Measurements from ENCODE around the gene IL17RB.

IL17RB gene

DNA sequence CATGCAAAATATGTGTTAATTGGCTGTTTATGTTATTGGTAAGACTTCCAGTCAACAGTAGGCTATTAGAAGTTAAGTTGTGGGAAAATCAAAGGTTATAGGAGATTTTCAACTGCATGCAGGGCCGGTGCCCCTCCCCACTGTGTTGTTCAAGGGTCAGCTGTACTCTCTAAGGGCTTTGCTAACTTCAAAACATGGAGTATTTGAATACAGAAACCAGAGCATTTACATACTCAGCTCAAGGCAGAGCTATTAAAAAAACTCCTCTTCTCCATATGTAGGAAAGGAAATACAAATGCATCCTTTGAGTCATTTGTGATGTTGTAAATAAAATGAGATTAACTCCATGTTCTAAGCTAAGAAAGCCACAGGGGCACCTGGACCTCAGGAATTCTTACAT, 16.8 kb downstream of the IL17RB start:
- no peak for DNase-seq (ENCODE audit: low read depth)

DNA sequence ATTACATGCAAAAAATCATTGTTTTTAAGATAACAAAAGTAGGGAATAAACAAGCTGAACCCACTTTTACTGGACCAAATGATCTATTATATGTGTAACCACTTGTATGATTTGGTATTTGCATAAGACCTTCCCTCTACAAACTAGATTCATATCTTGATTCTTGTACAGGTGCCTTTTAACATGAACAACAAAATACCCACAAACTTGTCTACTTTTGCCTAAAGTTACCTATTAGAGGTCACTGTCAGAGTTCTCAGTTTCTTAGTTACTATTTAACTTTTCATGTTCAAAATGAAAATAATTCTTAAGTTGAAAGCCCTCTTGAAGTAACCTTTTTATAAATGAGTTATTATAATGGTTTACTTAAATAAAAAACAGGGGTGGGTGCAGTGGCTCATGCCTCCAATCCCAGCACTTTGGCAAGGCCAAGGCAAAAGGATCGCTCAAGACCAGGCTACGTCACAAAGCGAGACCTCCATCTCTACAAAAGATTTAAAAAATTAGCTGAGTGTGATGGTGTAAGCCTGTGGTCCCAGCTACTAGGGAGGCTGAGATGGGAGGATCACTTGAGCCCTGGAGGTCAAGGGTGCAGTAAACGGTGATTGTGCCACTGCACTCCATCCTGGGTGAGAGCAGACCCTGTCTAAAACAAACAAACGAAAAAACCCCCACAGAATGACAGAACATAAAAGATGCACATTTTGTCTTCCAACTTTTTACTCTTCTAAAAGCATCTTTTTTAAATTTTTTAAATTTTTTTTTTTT, 19.5 kb downstream of the IL17RB start:
- no peak for DNase-seq (ENCODE audit: low read depth)

DNA sequence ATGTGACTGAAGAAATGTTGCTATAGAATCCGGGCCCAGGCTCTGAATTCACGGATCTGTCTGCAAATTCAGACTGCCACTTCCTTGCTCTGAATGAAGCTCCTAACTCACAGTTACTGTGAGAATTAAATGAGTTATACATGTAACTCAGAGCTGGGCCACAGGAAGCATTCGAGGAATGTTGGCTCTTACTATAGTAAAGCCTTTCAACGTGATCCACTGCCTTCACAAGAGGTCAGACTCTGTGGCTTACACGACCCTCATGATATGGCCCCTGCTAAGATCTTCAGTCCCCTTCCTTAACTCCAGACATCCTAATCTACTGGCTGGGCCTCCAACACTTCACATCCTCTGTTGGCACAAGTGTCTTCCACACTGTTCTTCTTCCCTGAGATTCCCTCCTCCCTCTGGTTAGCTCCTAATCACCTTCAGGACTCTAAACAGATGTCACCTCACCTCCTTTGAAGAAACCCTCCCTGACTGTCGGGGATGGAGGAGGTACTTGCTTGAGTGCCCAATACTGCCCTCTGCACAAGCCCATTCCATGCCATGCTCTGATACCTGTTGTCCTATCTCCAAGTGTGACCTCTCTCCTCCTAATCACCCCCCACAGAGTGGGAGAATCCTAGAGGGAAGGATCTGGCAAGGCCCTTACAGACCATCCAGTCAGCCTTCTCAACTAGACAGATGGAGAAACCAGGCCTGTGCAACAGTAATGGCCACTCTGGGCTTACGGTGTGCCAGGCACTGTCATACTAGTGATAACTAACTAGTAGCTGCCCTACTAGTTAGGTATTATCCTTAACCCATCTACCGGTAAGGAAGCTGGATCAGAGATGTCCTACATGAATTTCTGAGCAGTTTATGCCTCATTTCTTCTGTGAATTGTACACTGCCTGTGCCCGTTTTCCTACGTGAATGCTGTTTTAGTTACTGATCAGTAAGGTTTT, 34.3 kb downstream of the IL17RB start:
- no peak for DNase-seq (ENCODE audit: low read depth)

DNA sequence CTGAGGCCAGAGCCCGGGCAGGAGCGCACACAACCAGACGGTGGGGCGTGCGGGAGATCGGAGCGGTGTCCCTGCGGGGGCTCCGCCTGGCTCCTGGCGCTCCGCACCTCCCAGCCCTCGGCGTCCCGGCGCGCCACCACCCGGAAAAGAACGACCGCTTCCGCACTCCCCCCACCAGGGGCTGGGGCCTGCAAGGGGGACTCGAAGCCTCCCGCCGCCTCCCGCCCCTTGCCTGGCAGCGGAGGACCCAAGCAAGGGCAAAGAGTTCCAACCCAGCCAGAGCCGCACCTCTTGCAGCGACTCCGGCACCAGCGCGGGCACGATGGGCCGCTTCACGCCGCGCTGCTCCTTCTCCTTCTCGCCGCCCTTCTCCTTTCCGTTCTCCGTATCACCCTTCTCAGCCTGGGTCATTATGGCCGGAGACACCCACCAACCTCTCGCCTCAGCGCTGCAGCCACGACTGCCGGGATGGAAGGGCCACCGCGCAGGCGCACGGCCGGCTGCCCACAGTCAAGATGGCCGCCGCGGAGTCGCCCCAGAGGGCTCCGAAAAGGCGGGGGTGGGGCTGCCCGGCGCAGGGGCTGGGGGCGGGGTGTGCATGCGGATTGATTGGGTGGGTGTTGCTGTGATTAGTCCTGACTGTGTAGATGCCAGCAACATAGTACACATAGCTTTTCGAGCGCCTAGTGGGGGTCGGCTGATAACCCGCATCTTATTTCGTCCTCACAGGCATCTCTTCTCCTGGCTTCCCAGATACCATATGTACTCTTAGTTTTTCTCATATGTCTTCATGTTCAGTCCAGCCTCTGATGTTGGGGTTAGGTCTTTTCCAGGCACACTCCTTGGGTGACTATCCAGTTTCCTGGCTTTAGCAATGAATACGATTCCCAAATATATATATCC, 35.6 kb downstream of the IL17RB start, which contains the start of gene ACTR8:
ACTR8 (minus strand) TSS at position 462 of the 903 bp plus-strand sequence; CDS start at position 411, 51 bp downstream.
- peak; percentile 64 for DNase-seq (ENCODE audit: low read depth)

DNA sequence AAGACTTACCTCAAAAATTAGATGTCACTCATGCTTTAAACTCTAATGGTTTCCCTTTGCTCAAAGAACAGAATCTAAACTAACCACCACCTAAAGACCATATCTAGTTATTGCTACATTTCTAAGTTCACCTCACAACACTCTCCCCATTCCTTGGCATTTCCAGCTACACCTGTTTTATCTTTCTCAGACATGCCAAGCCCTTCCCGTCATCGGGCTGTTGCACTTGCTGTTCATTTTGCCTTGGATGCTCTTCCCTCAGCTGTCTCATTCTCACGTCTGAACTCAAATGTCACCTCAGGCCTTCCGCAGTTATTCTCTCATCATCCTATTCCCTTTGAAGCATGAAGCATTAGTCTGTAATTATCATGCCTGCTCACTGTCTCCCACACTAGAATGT, 36.6 kb downstream of the IL17RB start:
- no peak for DNase-seq (ENCODE audit: low read depth)

DNA sequence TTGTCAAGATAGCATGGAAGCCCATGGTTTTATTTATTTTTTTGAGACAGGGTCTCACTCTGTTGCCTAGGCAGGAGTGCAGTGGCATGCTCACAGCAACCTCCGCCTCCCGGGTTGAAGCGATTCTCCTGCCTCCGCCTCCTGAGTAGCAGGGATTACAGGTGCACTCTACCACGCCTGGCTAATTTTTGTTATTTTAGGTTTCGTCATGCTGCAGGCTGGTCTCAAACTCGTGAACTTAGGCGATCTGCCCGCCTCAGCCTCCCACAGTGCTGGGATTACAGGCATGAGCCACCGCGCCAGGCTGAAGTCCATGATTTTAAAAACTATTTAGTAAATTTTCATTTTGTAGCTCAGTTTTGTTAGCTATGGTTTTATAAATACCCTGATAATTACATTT, 38.3 kb downstream of the IL17RB start:
- DNase-seq (ENCODE audit: low read depth), result no peak

DNA sequence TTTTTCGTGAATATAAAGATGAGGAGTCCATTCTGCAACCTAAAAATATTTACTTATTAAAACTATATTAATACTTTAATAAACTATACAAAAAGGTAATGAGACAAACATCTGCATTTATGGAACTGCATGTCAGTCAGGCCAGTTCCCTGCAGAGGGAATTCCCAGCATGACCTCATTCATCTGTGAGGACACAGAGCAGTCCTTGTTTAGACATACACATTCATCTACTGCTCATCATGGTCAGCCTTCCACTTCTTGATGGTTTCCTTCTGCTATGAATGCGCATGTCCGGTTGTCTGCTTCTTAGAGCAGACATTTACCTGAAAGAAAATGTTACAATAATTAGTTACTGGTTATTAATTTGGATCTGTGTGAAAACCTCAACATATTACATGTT, 38.9 kb downstream of the IL17RB start:
- no peak for DNase-seq (ENCODE audit: low read depth)

DNA sequence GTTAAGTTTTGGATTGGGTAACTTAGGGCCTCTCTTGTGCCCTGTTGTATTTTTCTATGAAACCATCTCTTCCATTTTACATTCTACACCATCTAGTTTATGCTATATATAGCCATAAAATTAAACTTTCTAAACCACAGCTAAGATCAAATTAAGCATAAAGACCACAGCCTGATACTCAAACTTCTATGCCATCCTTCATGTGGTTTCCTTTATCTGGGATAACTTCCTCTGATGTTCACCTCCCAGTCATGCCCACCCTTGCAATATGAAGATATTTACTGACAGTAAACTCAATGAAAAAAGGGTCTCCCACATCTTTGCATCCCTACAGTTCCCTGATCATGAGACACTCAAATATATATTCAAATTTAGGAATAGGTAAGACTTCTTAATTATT, 41.1 kb downstream of the IL17RB start:
- DNase-seq (ENCODE audit: low read depth), result no peak

DNA sequence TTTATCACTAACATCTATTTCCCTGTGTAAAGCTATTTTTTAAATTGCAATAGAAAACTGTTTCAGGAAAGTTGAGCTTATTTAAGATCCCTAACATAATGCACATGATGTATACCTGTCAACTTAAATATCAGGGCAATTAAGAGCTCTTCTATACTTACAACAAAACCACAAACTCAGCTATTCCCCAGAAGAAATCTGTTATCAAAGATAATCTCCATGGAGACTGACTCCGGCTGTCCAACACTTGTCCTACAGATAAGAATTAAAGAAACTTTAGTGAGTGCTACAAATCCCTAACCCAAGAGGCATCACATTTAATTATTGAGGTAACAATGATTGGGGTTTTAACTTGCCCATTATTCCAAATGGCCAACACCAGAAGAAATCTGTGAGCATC, 41.9 kb downstream of the IL17RB start:
- DNase-seq (ENCODE audit: low read depth), result no peak

DNA sequence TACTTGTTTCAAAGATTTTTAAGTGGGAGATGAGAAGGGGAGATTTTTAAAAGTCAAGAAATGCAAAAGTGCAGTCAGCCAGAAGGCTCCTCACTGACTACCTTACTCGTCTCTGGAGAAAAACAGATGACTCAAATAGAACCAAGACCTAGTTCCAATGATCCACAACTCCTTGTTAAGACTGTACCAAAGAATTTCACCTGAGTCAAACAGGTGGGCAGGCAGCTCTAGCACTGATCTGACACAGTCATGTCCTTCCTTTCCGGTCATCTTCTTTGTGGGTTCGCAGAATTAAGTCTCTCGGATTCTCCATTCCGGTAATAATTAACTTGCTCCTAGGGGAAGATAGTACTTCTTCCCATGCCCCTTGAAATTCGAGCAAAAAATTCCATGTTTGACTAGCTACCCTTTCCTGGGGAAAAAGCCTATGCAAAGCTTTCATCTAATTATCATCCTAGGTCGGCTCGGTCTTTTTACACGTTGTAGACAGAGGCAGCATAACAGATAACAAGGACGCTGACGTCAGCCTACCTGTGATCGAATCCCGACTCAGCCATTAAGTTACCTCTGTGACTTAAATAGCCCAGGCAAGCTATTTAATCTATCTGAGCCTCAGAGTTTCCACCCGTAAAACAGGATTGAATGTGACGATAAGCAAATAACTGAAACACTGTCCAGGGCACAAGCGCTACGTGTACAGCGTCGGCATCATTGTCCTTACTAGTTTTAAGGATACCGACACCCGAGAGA, 44.5 kb downstream of the IL17RB start:
- peak; percentile 24 for DNase-seq (ENCODE audit: low read depth)

DNA sequence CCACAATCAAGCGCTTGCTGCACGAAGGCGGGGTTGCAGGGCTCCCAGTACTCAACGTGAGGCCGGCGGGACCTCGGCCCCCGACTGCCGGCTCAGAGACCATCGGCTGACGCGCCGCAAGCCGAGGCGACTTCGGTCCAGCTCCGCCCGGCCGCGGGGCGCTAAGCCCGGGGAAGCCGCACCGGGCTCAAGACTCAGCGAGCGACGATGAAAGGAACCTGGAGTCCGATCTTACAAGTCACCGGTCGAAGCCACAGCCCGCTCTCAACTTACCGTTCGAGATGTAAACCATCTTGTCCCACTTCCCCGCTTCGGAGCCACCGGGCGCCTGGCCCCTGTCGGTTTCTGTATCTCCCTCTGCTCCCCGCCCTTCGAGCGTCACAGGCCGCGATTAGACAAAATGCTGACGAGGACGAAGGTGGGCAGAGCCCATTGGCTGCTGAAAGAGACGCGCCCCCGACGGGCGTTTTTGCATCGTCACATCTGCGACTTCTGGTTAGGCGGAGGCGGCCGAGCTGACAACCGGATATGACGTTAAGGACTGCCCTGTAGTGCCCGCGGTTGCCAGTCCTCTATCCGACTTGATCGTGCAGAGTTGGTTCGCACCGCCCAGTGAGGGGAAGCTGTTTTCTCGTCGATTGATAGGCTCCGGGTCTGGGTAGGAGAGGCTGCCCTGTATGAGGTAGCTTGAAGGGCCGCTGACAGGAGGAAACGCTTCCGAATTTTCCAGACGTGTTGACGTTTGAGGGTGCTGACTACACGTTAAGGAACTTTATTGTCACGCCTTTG, 45.3 kb downstream of the IL17RB start, which contains the start of gene SELENOK:
SELENOK (minus strand) TSS at position 363 of the 789 bp plus-strand sequence.
- DNase-seq (ENCODE audit: low read depth), result peak; percentile 92

DNA sequence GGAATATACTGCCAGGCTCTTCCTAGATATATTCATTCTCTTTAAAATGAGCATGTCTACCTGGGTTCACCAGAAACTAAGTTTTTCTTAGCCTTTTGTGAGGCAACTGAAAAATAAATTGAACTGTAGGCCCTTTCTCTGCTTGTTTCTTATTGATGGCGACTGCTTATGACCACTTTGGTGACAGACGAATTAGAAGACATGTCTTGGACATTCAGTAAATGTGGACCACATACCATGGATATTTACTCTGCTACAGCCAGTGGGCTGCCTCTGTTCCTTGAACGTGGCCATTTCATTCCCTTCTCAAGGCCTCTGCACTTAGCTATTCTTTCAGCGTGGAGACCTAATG, 45.9 kb downstream of the IL17RB start:
- DNase-seq (ENCODE audit: low read depth), result no peak

DNA sequence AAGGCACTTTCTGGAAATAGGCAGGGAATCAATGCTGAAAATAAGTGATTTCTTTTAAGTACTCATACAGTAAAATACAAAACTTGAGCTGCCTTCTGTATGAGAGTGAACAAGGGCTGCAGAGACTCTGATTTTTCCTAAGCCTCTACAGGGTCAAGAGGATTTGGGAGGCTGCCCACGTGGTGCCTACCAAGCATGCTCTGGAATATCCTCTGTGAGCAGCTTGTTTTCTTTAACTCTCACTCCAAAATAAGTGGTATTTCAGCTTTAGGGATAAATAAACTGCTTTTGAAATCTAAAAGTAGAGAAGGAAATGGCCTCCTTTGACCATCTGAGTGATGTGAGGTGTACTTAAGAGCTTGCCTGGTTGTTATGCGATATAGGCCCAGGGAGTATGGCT, 53.4 kb downstream of the IL17RB start:
- DNase-seq (ENCODE audit: low read depth), result no peak

DNA sequence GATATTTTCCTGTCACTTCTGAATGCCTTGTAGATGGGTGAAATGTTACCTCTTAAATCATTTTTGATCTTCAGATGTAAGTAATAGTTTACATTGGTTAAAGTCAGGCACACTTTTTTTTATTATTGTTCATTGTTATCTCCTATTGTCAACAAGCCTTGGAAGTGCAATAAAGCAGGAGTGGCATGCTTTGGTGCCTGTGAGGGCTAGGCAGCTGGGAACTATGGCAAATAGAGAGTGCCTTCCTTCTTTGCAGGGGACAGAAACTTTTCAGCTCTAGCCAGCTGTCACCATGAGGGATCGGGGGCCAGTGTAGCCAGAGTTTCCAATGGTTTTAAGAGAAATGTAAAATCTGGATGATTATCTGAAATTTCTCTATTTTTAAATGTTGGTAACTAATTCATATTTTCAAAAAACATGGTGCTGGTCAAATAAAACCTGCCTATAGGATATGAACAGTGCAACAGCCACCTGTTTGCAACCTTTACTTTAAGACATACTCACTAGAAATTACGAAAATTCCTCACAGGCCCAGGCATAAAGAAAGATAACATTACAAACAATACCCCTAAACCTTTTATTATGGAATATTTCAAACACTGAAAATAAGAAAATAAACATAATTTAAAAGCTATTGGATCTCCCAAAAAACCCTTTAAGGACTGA, 54.4 kb downstream of the IL17RB start:
- no peak for DNase-seq (ENCODE audit: low read depth)

DNA sequence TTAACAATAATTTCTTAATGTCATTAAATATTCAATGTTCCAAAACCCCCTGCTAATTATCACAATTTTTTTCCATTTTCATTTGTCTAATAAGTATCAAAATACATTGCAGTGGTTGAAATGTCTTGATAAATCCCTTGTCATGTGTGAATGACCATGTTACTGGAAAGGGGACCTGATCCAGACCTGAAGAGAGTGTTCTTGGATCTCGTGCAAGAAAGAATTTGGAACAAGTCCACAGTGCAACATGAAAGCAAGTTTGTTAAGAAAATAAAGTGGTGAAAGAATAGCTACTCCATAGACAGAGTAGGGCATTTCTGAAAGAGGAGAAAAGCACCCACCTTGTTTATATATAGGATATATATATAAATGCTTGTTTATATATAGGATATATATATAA, 55.7 kb downstream of the IL17RB start:
- DNase-seq (ENCODE audit: low read depth), result no peak

DNA sequence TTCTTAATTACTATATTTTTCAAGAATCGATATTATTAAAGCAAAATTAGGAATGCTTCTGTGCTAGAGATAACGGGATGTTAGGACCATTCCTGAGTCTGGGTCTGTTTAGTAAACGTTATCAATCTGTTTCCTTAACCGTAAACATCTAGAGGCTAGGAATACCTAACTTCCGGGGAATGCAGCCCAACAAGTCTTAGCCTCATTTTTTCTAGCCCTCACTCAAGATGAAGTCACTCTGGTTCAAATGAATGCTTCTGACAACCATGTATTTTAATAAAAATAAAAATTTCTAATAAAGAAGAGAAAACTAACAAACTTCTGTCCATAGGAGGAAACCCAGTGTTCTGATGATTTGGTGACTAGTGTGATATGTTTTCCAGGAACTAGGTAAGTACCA, 56.3 kb downstream of the IL17RB start:
- DNase-seq (ENCODE audit: low read depth), result no peak

DNA sequence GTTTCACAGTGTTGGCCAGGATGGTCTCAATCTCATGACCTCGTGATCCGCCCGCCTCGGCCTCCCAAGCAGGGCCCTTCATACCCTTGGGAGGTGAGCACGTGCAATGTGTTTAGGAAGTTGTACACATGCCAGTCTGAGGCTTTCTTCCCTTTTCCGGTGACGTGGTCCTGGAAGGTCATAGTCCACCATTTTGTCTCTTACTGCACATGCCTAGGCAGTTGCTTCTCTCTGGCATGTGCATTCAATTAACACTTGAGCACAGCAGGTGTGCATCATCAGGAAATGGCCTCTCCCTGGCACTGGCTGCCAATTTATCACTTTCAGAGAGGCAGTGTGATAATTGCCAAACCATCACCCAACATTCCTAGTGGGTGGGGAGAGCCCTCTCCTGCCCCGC, 67.0 kb downstream of the IL17RB start:
- DNase-seq (ENCODE audit: low read depth), result no peak
